HG03439 (cell line): ENCODE measurements around the gene PFKP.
"Not testable (repeated sequence)": the region's sequence is repeated elsewhere in the genome, so short reads cannot be mapped to it uniquely, and the experiment has no call there.

ENCODE experiments used
- ATAC-seq: cut with Tn5 transposase; IDR thresholded peaks from one replicate; pipeline ENCODE4 v1.9.1; 2021; ENCODE audit warnings: mild to moderate bottlenecking, moderate library complexity; ENCODE audit not compliant: unreplicated experiment

Gene PFKP

DNA sequence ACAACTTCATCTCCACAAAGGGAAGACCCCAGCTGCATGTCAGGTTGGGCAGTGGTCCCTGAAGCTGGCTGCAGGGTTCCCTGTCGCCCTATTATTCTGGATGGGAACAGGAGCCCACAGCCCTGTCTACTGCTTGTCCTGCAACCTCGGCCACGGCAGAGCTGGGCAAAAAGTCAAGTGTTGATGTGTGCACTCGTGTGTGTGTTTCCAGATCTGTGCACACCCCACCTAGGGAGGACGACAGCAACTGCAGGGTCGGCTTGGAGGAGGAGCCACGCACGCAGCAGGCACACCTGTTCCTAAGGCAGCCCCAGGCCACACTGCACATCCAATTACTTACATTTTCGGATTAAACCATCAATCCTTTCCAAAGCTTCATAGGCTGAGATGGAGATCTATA, 81.6 kb downstream of the PFKP start:
- no peak for ATAC-seq

DNA sequence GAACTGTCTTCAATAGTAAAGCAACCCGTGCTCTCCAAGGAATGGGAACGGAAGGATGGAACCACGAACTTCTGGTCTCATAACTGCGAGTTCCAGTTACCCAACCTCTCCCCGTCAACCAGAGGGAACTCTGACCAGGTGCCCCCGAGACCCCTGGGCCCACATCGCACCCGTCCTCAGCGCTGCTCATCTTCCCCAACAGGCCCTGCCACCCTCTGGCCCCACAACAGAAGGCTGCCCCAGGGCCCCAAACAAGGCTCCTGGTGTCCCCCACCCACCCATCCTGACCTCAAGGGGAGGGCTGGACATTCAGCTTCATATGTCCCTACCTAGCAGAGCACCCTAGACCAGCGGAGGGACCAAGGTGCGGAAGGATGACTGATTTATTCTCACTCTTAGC, 82.6 kb downstream of the PFKP start:
- no peak for ATAC-seq

DNA sequence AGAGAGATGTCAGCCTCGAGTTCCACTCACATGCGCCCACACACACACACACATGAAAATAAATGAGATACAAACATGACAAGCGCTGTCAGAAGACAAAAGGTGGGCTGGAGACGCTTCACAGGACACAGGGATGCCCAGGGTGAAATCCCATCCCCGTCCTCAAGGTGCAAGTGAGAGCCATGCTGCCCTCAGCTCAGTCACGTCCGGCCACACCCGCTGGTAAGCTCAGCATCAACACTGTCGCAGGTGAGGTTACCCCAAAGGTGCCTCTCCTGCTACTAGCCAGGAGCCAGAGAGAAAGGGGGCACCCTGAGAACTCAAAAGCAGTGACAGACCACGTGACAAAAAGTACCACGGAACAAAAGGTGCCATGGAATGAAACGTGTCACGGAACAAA, 83.0 kb downstream of the PFKP start:
- no peak for ATAC-seq

DNA sequence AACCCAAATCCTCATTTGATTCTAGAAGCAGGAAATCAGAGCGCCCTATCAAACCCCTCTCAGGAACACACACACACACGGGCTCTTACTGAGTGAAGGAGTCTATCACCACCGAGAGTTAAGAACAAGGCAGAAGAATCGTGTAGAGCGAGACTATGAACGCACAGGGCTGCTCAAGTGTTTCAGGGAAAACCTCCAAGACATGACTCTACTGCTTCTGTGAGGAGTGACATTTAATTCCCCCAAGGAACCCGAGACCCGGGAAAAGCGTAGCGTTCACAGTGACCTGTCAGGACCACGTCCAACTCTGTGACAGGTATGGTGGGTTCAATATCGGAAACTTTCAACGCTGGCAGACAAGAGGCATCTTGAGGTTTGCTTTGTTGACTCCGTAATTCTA, 83.6 kb downstream of the PFKP start:
- no peak for ATAC-seq

DNA sequence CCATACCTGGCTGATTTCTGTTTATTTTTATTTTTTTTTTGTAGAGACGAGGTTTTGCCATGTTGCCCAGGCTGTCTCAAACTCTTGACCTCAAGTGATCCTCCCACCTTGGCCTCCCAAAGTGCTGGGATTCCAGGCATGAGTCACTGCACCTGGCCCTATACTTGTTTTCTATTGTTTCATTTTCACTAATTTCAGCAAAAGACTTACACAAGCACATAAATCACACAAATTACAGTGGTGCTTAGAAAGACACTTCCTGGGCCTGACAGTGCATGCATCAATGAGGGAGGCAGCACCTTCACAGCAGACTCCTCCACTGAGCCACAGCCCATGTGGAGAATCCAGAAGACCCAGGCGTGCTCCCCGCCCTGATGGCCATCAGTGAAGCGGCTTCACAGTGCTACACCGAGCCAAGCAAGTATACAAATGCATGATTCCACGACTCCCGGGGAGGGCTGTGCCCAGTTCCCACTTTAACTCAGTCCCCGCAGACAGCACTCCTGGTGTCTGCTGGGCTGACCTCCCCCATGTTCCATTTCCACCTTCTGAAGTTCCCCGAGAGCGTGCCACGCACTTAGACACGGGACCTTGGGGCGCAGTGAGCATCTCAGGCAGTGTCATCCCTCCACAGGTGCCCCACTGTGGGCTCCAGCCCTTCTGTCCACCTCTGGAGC, 84.7 kb downstream of the PFKP start:
- ATAC-seq = no peak

DNA sequence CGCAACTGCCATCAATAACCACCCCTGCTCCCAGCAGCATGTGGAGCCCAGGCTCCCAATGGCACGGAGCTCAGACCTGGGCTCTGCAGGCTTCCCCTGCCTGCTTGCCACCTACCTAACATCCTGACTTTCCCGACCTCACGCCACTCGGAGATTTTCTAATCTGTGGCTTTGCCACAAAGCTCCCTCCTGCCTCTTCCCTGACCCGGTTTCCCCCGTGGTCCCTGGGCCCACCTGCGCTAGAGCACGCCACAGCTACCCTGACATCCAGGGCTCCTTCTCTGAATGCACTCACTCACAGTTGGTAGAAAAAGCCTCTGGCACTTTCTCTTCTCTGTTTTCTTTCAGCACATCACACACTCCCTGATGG, 85.2 kb downstream of the PFKP start:
- ATAC-seq = no peak

DNA sequence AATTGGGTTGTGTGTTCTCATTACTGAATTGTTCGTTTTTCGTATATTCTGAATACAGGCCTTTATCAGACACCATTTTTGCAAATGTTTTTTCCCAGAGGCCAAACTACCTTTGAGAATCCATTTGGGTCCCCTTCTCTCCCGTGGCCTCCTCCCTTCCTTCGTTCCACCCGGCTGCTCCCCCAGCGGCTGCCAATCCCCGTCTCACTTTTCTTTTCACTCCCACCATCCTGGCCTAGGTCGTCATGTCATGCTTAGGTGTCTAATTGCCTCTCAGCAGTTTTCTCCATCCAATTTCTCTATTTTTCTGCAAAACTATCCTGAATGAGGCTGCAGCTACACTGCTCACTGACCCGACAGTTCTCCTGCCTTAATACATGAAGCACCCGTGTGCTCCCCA, 87.3 kb downstream of the PFKP start:
- no peak for ATAC-seq

DNA sequence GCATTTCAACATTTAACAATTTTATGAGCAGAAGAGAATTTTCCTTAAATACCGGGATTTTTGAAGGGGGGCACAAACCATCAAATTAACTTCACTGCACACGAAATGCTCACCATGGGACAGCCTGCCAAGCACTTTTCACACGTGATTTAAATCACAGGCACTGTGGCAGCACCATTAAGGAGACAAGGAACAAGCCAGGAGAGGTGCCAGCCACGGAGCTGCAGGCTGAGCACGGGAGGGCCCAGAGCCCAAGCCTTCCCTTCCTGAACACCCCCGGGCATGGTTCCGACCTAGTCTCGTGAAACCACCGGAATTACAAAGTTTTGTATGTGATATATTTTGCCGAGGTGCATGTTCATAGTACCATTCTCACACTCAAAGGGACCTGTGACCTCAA, 91.8 kb downstream of the PFKP start:
- no peak for ATAC-seq

DNA sequence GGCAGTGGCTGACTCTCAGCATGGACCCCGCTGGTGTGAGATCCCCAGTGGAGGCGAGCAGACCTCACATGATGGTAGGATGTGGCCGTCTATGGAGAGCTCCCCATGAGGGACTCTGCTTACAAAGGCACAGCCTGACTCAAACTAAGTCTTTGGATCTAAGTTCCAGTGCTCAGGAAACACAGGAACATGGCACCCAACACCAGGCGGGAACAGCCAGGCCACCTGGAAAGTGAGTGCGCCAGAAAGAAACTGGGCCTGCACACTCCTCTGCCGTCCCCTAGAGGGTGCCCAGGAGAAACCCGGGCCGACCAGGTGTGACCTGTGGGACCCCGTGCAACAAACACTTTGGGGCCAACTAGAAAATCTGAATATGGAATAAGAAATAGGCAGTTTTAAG, 95.2 kb downstream of the PFKP start:
- ATAC-seq = no peak

DNA sequence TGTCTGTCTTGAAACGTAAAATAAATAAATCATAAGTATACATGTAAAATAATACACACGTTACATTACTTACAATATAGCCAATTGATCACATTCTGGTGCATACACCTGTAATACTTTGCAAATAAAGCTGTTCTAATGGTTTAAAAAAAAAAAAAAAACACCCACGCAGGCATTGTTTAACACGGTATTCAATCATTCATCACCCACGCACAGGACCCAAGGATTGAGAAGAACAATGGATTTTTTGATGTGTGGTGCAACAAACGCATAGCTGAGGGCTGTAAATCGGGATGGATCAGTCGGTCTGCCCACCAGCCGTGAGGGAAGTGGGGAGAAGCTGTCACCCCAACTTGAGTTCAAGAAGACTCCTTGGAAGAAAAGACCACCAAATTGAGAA, 96.5 kb downstream of the PFKP start:
- no peak for ATAC-seq

DNA sequence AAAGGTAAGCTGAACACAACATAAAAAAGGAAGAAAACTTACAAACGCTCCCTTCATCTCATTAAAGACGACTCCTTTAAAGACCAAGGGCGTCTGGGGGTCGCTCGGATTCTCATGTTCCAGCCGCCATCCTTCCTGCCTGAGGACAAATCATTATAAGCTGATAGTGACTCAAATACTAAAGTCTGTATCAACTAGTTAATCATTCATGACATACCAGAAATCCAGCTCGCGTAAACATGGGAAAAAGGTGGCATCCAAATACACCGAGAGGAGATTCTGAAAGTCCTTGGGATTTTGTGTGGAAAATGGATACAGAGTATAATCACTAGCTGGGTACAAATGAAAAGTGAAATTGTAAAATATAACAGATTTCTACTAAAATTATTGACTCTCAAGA, 97.8 kb downstream of the PFKP start:
- no peak for ATAC-seq

DNA sequence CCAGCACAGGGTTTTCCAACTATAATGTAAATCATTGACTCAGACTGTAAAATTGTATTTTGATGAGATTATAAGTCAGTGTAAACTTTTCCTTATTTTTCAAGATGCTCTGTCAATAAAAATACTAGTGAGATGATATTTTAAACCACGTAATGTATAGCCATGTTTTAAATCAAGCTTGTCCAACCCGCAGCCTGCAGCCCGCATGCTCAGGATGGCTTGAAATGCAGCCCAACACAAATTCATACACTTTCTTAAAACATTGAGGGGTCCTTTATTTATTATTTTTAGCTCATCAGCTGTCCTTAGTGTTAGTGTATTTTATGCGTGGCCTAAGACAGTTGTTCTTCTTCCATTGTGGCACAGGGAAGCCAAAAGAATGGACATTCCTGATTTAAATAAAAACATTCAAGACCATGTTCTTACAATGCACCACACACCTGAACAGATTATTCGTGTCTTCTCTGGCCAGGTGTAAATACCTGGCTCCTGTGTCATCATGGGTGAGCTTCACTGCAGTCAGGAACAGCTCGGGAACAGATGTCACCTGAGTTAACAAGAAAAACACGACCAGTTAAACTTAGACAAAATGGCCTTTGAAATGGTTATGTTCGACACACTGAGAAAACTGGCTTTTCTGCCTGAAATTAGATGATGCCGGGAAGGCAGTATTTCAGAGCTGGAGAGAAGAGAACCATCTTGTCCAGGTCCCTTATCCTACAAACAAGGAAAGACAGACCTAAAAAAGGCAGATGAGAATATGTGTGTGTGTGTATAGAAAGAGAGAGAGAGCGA, 99.3 kb downstream of the PFKP start:
- ATAC-seq = no peak

DNA sequence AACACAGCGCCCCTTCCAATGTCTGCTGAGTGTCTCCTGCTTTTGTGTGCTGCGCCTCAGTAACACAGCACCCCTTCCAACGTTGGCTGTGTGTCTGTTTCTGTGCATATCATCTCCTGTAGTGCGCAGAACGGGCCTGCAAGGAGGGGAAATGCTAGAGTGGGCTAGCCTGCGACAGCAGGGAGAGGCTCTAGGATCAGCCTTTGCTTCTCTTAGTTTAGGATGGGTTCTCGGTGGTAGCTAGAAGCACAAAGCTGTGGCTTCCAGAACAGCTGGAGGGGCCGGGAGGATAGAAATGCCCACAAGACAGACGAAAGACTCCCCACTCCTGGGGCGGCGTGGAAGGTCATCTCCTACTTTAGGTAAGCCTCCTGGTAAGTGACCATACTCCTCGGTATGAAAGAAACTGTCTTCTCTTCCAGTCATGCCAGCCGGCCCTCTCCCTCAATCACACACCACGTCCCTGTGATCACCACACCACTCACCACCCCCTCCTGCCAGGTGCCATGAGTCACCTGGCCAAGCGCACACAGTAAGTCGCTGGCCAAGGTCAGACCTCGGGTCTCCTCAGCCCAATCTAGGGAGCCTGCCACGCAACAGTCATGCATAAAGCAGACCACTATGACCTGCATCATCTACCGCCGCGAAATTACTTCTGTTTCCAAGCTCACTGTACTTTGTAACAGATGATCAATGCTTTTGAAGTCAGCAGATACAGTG, 100.4 kb downstream of the PFKP start:
- no peak for ATAC-seq

DNA sequence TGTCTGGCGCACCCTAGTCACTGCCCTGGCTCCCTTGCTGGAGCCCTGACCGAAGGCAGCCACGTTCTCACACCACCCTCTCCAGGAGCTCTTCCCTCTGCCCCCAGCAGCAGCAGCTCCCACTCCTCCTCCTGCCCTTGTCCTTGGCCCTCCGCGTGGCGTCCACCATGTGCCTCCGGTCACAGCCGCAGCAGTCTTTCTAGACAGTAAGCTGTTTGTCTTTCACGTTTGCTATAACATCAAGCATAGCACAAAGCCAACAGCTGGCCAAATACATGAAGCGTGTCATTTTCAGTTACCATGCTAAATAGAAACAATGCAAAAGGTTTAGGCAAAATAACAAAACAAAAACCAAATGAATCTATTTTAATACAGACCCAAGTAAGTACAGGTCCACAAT, 101.9 kb downstream of the PFKP start:
- ATAC-seq = no peak

DNA sequence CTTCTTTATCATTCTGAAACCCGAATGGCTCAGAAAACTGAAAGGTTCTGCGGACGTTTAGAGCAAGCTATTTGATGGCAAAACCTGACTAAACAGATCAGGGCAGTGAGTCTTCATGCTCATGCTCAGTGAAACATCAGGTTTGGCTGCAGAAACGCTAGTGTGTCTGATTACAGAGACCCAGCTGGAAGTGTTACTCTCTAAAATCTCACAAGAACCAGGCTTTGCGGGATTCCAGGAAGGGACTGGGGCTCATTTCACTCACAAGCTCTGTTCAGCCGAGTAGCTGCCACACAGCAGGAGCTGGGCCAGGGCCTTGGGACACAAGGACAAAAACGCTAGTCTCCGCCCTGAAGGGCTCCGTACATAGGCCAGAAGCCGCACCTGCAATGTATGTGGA, 102.3 kb downstream of the PFKP start:
- no peak for ATAC-seq

DNA sequence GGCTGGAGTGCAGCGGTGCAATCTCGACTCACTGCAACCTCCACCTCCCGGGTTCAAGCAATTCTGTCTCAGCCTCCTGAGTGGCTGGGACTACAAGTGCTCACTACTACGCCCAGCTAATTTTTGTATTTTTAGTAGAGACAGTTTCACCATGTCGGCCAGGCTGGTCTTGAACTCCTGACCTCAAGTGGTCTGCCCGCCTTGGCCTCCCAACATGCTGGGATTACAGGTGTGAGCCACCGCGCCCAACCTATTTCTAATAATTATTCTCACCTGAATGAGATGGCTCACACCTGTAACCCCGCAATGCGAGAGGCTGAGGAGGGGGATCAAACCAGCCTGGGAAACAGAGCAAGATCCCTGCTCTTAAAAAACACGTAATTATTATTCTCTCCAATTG, 104.1 kb downstream of the PFKP start:
- not testable (repeated sequence) for ATAC-seq

DNA sequence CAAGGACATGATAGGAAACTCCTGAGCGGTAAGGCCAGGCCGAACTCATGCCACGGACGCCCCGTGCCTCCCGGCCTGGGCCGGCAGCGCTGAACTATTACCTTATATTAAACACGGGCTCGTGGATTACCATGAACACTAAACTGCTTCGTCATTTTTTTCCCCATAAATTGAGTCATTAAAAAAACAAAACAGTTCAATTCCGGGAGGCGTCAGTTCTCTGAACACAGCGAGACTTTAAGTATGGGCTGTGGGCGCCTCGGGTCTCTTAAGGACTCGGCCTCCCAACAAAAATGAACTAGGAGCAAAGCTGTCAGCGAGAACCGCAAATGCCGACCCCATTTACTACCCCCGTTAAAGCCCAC, 104.7 kb downstream of the PFKP start:
- no peak for ATAC-seq

DNA sequence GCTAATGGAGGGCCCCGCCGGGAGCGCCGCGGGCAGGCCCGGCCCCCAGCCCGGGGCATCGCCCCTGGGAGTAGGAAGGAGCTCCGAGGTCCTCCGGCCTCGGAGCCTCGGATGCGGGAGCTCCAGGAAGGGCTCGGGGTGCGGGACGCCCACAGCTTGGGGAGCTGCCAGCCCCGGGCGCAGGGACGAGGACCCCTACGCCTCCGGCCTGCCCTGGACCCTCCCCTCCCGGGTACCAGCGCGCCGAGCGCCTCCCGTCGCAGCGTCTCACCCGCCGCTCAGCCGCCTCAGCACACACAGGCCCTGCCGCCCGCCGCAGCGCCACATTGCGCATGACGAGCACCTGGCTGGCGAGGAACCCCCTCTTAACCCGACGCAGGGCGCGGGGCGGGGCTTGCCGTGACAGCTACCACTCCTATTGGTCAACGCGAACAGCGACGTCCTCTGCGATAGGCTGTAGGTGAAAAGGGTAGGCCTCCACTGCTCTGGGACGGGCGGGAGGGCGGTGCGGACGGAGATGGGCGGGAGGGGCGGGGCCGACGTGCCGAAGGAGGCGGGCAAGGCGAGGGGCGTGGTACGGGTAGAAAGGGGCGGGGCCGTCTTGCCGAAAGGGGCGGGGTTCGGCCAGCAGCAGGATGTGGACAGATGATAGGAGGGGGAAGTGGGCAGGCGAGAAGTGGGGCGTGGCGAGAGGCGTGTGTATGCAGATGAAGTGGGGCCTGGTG, 105.3 kb downstream of the PFKP start, which contains the start of gene PITRM1:
Gene PITRM1 (minus strand): TSS at position 337 of the 725 bp plus-strand sequence. CDS start 10 bp downstream, at position 327.
- peak; percentile 95 for ATAC-seq

DNA sequence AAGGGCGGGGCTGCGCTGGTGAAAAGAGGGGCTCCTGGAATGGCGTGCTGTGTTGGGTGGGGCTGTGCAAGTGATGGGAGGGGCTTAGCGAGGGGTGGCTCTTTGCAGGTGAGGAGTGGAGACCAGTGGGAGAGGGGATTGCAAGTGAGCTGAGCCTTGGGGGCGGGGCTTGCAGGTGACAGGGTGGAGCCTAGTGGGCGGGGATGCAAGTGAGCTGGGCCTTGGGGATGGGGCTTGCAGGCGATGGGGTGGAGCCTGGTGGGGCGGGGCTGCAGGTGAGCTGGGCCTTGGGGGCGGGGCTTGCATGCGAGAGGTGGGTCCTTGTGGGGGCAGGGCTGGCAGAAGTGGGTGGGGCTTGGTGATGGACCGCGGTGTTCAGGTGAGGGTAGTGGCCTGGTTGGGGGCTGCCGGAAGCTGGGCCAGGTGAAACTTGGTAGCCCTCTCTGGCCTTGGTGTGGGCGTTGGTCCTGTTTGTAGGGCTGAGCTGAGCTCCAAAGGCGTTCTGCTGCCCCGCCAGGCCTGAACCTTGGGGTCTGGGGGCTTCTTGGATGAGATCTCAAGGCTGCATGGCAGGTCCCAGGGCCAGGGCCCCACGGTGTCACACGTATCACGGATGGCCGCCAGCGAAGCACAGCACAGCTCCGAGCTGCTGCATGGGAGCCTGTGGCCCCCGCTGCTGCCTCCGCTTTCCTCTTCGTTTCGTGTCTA, 106.0 kb downstream of the PFKP start:
- peak; percentile 26 for ATAC-seq

DNA sequence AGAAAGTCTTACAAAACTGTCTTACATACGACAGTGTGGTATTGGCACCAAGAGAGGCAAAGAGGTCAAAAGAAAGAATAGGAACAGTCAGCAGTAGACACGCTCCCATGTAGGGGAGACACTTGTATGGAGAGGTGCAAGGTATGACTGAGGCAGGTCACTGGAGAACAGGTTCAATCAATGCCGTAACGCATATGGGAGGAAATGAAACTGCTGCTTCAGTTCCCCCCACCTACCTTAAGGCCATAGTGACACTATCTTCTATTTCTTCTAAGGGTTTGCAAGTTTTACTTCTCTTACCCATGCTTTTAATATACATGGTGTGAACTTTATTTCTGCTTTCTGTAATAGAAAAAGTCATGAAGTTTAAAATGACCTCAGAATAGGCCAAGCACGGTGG, 110.7 kb downstream of the PFKP start:
- no peak for ATAC-seq

DNA sequence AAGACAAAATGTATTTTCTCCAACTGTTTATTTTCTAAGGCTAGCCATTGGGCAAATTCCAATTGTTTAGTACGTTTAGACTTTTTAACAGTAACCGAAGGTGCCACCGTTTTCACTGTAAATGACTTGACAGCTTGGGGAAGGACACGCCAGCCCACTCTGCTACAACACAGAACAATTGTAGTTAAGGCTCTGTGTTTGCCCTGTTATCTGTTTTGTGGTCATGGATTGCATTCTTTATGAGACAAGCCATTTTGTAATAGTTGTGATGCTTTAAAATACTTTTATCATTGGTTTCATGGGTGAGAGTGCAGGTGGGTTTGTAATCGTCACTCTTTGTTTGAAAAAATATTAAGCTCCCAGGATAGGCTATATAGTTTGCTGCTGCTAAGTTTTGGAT, 111.8 kb downstream of the PFKP start:
- no peak for ATAC-seq
